Measurements from ENCODE around the gene NMT2.

NMT2 gene

DNA sequence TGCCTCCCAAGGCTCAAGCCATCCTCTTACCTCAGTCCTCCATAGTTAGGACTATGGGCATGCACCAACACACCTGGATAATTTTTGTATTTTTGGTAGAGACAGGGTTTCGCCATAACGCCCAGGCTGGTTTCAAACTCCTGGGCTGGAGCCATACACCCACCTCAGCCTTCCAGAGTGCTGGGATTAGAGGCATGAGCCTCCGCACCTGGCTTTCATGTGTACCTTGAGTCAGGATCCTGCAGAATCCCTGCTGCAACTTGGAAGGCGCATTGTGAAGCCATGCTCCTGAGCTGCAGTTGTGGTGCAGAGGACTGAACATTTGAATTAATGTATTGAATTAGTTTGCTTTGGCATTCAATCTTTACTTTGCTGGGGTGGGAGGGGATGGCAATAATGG is 29.4 kb upstream of the NMT2 start:
- Histone ChIP-seq H3K27ac (no peak overlapping the region), H3K4me3 (ENCODE audit: low read depth, low read length) (no peak overlapping the region), H3K27me3 (replicated peaks) (no peaks in the 10 kb centered on the region), H3K36me3 (replicated peaks) (no peaks in the 10 kb centered on the region)
- DNase-seq = no peak
- TF ChIP-seq, protein P1, sequence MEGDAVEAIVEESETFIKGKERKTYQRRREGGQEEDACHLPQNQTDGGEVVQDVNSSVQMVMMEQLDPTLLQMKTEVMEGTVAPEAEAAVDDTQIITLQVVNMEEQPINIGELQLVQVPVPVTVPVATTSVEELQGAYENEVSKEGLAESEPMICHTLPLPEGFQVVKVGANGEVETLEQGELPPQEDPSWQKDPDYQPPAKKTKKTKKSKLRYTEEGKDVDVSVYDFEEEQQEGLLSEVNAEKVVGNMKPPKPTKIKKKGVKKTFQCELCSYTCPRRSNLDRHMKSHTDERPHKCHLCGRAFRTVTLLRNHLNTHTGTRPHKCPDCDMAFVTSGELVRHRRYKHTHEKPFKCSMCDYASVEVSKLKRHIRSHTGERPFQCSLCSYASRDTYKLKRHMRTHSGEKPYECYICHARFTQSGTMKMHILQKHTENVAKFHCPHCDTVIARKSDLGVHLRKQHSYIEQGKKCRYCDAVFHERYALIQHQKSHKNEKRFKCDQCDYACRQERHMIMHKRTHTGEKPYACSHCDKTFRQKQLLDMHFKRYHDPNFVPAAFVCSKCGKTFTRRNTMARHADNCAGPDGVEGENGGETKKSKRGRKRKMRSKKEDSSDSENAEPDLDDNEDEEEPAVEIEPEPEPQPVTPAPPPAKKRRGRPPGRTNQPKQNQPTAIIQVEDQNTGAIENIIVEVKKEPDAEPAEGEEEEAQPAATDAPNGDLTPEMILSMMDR (IDR thresholded peaks at IDR 0.05; ENCODE audit: low read depth, low read length, missing control alignments) = no peak
- in situ Hi-C loops (cut with HindIII; ENCODE audit: low pct_ligation_motif_present, low sequenced_read_pairs) = no loop called here

DNA sequence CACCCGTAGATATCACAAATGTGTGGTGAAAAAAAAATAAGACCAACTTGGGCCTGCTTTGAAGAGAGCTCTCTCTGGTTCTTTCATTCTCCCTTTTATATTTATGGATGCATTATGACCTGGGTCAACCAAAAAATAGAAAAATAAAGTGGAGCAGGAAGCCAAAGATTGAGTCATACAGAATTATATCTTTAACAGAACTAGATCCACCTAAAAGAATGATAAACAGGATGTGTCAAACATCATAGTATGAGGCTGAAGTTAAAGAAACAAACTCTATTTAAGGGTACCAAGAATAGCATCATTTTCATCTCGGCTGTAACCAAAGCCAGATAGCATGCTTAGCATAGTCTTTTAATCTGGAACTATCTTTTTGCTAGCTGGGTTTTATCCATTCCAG is 28.8 kb upstream of the NMT2 start:
- Histone ChIP-seq H3K27ac (peak overlapping the region; percentile 33), H3K4me3 (ENCODE audit: low read depth, low read length) (no peak overlapping the region), H3K27me3 (replicated peaks) (no peaks in the 10 kb centered on the region), H3K36me3 (replicated peaks) (no peaks in the 10 kb centered on the region)
- TF ChIP-seq, protein P1 (IDR thresholded peaks at IDR 0.05; ENCODE audit: low read depth, low read length, missing control alignments) = no peak
- no peak for DNase-seq
- in situ Hi-C loops (cut with HindIII; ENCODE audit: low pct_ligation_motif_present, low sequenced_read_pairs) = no loop called here

- peak overlapping the region; percentile 46 for H3K27ac ChIP-seq
- DNase-seq = peak; percentile 53
- TF ChIP-seq, protein P1 (IDR thresholded peaks at IDR 0.05; ENCODE audit: low read depth, low read length, missing control alignments) = no peak
- in situ Hi-C loops (cut with HindIII; ENCODE audit: low pct_ligation_motif_present, low sequenced_read_pairs) = no loop called here
- H3K36me3 ChIP-seq (replicated peaks) = no peaks in the 10 kb centered on the region
- no peaks in the 10 kb centered on the region for H3K27me3 ChIP-seq (replicated peaks)
- no peak overlapping the region for H3K4me3 ChIP-seq (ENCODE audit: low read depth, low read length)
Measured at GRCh38 chr10:15196021-15196834, 27.7 kb upstream of the NMT2 start.

DNA sequence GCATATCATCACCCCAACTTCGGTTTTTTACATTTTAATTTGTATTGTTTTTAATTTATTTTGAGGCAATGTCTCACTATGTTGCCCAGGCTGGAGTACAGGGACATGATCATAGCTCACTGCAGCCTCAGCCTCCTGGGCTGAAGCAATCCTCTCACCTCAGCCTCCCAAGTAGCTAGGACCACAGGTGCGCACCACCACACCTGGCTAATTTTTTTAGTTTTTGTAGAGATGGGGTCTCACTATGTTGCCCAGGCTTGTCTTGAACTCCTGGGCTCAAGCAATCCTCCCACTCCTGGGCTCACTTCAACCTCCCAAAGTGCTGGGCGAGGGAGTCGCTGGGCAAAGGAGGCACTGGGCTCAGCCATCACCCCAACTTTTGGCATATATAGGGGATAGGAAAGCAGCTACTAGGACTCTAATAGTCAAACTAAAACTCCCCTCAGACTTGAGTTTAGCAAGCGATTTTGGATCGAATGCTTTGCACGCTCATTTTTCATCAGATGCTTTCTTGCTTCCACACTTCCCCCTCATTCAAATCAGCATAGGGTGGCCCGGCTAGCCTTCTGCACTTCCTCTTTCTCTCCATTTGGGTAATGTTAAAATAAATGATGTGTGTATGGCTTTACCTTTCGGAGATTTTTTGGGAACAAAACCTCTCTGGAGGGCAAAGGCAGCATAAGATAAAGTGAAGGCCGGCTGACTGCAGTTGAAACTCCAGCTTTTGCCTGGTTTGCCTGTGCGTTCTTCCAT is 20.8 kb upstream of the NMT2 start:
- in situ Hi-C loops (cut with HindIII; ENCODE audit: low pct_ligation_motif_present, low sequenced_read_pairs) = no loop called here
- Histone ChIP-seq H3K36me3 (replicated peaks) (no peaks in the 10 kb centered on the region), H3K27ac (no peak overlapping the region), H3K4me3 (ENCODE audit: low read depth, low read length) (no peak overlapping the region), H3K27me3 (replicated peaks) (no peaks in the 10 kb centered on the region)
- TF ChIP-seq, protein P1 (IDR thresholded peaks at IDR 0.05; ENCODE audit: low read depth, low read length, missing control alignments) = no peak
- DNase-seq = no peak

- Histone ChIP-seq H3K27ac (no peak overlapping the region), H3K4me3 (ENCODE audit: low read depth, low read length) (no peak overlapping the region), H3K36me3 (replicated peaks) (no peaks in the 10 kb centered on the region), H3K27me3 (replicated peaks) (no peaks in the 10 kb centered on the region)
- in situ Hi-C loops (cut with HindIII; ENCODE audit: low pct_ligation_motif_present, low sequenced_read_pairs) = no loop called here
- TF ChIP-seq, protein P1 (IDR thresholded peaks at IDR 0.05; ENCODE audit: low read depth, low read length, missing control alignments) = no peak
- DNase-seq = no peak
Measured at GRCh38 chr10:15188603-15189002, 20.1 kb upstream of the NMT2 start.

All from brain microvascular endothelial cell (primary cell).